SKM-1 treated with dmso at 0.1 percent for 144 hours (cell line): Measurements from ENCODE around the gene WNT16.

Experiments used
- DNase-seq: peaks from one replicate; lab custom pipeline; 2025; ENCODE audit not compliant: unreplicated experiment; lab: John Stamatoyannopoulos, UW

WNT16 gene

DNA sequence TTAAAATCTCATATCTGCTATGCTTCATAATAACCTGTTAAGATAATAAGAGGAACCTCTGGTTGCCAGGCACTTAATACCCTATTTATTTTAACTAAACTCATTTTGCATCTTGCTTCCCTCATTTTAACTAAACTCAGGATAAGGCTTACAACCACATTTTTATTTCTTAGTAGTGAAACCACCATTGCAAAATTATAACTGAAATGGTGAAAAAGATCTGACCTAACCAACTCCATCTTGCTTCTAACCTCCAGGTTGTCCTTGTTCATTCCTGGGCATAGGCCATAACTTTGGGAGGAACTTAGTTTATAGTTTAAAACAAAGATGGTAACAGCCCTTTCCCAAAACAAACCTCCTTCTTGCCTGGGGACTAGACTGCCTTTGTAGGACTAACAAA is 61.3 kb downstream of the WNT16 start:
- DNase-seq: no peak

DNA sequence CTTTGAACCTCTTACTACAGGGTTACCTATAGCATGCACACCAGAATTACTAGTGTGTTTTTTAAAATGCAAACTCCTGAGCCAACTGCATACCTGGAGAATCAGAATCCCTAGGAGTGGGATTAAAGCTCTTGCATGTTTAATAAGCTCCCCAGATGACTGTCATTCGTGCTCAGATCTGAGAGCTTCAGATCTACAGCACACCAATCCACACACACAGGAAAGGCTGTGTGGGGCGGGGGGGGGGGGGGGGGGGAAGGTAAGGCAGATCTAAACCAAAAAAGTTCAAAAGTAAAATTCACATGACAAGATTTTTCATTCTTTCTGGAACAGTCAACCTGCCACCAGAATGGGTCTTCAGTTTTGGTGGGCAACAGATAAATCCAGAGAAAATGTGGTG is 61.8 kb downstream of the WNT16 start:
- no peak for DNase-seq
